ENCODE measurements around the gene CSRP3. TPM values are rescaled to one million over a fixed set of nuclear protein-coding genes. Genes with fewer than 3 reads are reported as not detected.

CSRP3 gene
- total and polyA plus RNA-seq, 4 donors: 0.08 TPM; not detected in 3

GRCh38 chr11:19185036-19185435, 16.7 kb downstream of the CSRP3 start:
- TF ChIP-seq REST (IDR thresholded peaks at IDR 0.05) (no peak), JUND (IDR thresholded peaks at IDR 0.05) (no peak), ATF3 (IDR thresholded peaks at IDR 0.05) (no peak), ZBTB33 (IDR thresholded peaks at IDR 0.05) (no peak), NR2F2 (IDR thresholded peaks at IDR 0.05) (no peak), HNF4G (IDR thresholded peaks at IDR 0.05) (no peak), MAX (IDR thresholded peaks at IDR 0.05) (no peak), SP1 (IDR thresholded peaks at IDR 0.05) (no peak), CTCF (IDR thresholded peaks at IDR 0.05; ENCODE audit: low read depth, low read length, missing input control) (no peak), EGR1 (IDR thresholded peaks at IDR 0.05; ENCODE audit: low read depth in 2 of 2) (no peak), TAF1 (conservative IDR thresholded peaks at IDR 0.05) (no peak), HNF4A (conservative IDR thresholded peaks at IDR 0.05) (no peak), RXRA (IDR thresholded peaks at IDR 0.05) (no peak), FOXA1 (IDR thresholded peaks at IDR 0.05) (no peak), GABPA (IDR thresholded peaks at IDR 0.05 in 1 of 2, conservative IDR thresholded peaks at IDR 0.05 in 1 of 2) (no peak), YY1 (IDR thresholded peaks at IDR 0.05) (no peak), RAD21 (IDR thresholded peaks at IDR 0.05) (no peak), FOXA2 (IDR thresholded peaks at IDR 0.05) (no peak)
- Histone ChIP-seq H3K27ac (ENCODE audit: low read depth in 1 of 2, low read length in 2 of 2) (no peak overlapping the region), H3K9ac (ENCODE audit: low read depth in 1 of 2, low read length in 2 of 2) (no peak overlapping the region), H3K4me1 (ENCODE audit: control insufficient read depth in 4 of 4, insufficient read depth in 4 of 4, low read length in 3 of 4) (no peaks in the 10 kb centered on the region), H3K36me3 (ENCODE audit: control insufficient read depth in 4 of 4, insufficient read depth in 3 of 4, low read depth in 1 of 4, low read length in 3 of 4) (no peaks in the 10 kb centered on the region), H3K27me3 (ENCODE audit: control insufficient read depth in 4 of 4, insufficient read depth in 4 of 4, low read length in 3 of 4) (no peaks in the 10 kb centered on the region), H3K9me3 (ENCODE audit: control insufficient read depth in 4 of 4, low read length in 3 of 4) (no peaks in the 10 kb centered on the region), H3K4me3 (ENCODE audit: low read depth in 1 of 3, low read length in 3 of 3) (no peak overlapping the region)
- 82% methylated on average over 2 of the region's 2 CpGs for WGBS
- no peak for DNase-seq (ENCODE audit: low spot score)

Measured in liver (tissue), 9 donors.